HG03196 (cell line): Measurements from ENCODE around the gene KLF17.

Experiments used
- ATAC-seq: cut with Tn5 transposase; IDR thresholded peaks from one replicate; pipeline ENCODE4 v1.9.1; 2021; ENCODE audit not compliant: unreplicated experiment

The KLF17 gene, protein sequence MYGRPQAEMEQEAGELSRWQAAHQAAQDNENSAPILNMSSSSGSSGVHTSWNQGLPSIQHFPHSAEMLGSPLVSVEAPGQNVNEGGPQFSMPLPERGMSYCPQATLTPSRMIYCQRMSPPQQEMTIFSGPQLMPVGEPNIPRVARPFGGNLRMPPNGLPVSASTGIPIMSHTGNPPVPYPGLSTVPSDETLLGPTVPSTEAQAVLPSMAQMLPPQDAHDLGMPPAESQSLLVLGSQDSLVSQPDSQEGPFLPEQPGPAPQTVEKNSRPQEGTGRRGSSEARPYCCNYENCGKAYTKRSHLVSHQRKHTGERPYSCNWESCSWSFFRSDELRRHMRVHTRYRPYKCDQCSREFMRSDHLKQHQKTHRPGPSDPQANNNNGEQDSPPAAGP

DNA sequence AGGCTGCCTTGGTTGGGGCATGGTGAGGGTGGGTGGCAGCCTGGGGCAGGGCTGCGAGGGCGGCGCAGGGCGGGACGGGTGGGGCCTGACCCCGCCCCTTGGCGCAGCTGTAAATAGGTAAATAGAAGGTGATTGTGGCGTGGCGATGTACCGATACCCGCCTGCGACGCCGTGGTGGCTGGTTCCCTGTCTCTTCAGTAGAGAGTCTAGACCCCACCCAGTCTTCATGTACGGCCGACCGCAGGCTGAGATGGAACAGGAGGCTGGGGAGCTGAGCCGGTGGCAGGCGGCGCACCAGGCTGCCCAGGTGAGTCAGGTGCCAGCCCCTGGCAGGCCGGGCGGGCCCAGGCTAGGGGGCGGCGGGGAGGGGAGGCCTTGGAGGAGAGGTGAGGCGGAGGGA is at the start of gene KLF17:
KLF17 (plus strand) TSS at position 140 of the 400 bp plus-strand sequence; CDS start at position 227, 87 bp downstream.
- no peak for ATAC-seq

DNA sequence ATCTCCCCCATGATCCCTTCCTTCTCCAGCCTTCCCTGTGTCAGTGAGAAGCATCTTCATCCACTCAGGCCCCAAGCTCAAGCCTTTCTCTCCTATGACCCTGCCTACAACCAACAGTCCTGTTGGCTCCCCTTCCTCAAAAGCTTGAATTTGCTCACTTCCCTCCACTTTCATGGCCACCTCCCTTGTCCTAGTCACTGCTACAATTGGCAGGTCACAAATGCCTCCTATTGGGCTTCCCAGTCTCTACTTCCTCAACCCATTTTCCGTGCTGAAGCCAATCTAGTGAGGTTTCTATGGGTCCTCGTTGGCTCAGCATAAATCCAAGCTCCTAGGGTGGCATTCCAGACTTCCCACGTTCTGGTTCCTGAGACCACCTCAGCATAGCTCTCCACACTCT is 47.2 kb upstream of the KLF17 start:
- no peak for ATAC-seq

DNA sequence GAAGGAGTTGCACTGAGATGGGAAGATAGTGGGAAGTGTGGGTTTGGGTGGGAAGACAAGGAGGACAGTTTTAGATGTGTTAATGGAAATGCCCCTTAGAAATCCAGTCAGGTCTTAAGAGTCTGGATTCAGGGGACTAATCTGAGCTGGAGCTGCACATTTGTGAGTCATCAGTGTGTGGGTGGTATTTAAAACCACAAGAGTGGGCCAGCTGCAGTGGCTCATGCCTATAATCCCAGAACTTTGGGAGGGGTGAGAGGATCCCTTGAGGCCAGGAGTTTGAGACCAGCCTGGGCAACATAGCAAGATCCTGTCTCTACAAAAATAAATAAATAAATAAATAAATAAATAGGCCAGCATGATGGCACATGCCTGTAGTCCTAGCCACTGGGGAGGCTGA is 46.4 kb upstream of the KLF17 start:
- no peak for ATAC-seq

DNA sequence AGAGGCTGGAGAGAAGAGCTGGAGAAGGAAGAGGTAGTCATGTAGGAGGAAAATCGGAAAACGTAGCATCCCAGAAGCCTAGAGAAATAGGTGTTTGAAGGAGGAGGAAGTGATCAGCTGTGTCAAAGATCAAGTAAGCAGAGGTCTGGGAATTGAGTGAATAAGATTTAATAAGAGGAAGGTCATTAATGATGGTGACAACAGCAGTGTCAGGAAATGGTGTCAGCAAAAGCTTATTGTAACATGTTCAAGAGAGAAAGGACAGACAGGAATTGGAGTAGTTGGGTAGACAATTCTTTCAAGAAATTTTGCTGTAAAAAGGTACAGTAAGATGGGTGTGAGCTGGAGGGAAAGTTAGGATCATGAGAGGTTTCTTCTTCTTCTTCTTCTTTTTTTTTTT is 45.8 kb upstream of the KLF17 start:
- no peak for ATAC-seq

DNA sequence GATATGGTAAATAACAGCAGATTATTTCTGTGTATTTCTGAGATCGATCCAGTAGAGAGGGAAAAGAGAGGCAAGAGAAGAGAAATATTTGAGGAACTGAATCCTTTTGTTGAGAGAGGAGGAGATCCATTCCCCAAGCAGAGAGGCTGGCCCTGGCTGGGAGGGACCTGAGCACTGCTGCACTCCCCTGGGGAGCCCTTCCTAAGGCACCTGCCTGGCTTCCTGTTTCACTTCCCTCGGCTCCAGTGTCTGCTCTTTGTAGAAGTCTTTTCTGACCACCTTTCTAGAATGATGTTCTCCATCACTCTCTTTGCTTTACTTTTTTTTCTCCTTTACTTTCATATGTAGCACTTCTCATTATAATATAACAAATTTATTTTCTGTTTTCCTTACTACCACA is 45.1 kb upstream of the KLF17 start:
- no peak for ATAC-seq

- no peak for ATAC-seq
Observed at GRCh38 chr1:44074415-44074814, 44.2 kb upstream of the KLF17 start.

DNA sequence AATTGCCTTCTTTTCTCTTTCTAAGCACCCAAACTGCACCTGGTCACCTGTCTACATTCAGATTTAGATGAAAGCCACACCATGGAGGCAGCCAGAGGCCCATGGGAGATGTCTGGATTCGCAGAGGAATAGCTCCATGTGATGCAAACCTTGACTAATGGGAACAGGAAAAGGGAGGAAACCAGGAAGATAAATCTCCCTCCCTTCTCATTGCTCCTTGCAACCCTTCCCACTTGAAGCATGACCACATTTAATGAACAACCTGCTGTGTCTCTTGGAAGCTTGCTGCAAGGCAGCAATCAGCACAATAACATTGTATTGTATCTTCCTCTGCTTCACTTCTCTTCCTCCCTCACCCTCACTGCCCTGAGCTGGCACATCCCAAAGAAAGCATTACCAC is 42.6 kb upstream of the KLF17 start:
- ATAC-seq: no peak

DNA sequence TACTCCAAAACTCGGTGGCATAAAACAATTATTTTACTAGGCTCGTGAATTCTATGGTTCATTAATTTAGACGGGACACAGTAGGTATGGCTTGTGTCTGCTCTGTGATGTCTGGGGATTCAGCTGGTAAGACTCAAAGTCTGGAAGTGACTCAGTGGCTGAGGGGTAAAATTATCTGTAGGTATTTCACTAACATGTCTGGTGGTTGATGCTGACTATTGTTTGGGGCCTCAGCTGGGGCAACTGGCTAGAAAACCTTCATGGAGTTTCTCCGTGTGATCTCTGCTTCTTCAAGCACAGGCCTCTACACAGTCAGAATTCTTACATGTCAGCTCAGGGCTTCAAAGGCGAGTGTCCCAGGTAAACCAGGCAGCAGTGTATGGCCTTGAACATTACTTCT is 41.2 kb upstream of the KLF17 start:
- no peak for ATAC-seq

DNA sequence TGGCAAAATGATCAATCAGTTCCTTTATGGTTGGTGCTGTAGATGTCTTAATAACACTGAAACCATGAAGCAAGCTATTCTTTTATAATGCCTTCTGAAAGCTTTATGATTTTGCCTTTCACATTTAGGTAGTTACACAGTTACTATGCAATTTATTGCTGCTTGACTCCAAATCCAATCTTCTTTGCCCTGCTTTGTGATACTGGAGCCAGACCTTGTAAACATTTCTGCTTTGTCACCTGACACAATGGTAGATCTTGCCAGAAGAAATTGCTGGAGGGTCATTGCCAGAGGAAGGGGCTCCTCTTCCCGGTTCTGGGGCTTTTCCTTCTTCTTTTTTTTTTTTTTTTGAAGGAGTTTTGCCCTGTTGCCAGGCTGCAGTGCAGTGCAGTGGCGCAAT is 40.5 kb upstream of the KLF17 start:
- ATAC-seq: no peak

GRCh38 chr1:44079566-44079965 is 39.1 kb upstream of the KLF17 start:
- no peak for ATAC-seq

- ATAC-seq: no peak
Observed at GRCh38 chr1:44084998-44085675, 33.5 kb upstream of the KLF17 start.

- ATAC-seq: no peak
Observed at GRCh38 chr1:44086692-44087474, 31.7 kb upstream of the KLF17 start.

DNA sequence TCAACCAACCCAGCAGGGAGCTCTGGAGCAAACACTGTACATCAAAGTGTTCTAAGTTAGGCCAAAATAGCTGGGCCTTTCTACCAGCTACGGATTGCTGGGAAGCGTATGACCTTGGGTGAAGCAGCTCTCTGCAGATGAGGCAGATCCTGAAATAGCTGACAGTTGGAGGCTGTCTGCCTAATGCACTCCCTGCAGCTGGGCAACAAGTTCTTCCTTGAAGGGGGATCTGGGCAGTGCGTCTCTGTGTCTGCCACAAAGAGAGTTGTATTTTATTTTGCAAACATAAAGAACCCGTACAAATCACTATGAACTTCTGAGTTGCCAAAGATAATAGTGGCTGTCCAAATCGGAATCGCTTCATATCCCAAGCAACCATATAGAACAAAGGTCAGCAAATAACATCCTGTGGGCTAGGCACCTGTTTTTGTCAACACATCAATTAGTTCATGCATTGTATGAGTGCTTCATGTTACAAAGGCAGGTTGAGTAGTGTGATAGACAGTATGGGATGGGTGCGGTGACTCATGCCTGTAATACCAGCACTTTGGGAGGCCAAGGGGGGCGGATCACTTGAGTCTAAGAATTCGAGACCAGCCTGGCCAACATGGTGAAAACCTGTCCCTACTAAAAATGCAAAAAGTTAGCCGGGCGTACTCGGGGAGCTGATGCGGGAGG is 29.1 kb upstream of the KLF17 start:
- ATAC-seq: no peak

DNA sequence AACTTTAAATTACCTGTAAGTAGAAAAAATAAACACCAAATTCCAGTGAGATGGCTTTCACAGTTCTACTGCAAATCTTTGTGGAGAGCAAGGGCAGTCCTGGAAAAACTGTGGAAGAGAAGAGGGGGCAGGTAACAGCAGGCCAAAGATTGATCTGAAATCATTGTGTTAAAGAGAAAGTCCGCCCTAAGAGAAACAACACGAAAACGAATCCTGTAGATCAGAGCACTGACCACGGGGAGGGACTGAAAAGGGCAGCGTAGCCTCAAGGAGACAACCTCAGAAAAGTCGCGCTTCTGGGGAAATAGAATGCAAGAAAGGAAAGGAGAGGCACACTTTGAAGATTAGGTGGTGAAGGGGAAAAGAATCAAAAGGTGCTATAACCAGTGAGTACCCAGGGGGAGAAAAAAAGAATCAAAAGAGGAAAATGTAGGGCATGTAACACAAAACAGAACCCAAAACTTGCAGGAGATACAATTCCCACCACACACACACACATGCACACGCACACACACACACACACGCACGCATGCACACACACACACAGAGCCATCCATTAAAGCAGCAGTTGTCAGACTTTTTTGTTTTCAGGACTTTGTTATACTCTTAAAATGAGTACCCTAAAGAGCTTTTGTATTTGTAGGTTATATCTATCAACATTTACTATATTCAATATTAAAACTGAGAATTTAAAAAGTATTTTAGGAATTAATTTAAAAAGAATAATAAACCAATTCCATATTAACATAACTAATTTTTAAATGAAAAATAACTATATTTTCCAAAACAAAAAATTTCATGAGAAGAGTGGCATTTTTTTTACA is 28.0 kb upstream of the KLF17 start:
- no peak for ATAC-seq

DNA sequence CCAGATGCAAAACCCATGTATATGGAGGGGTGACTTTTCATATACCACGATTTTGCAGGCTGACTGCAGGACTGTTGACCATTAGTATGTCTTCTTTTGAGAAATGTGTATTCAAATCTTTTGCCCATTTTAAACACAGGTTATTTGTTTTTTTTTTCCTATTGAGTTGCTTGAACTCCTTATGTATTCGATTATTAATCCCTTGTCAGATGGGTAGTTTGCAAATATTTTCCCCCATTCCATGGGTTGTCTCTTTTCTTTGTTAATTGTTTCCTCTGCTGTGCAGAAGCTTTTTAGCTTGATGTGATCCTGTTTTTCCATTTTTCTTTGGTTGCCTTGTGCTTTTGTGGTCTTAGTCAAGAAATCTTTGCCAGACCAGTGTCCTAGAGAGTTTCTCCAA is 24.6 kb upstream of the KLF17 start:
- no peak for ATAC-seq

GRCh38 chr1:44100183-44100868 is 18.3 kb upstream of the KLF17 start:
- ATAC-seq: no peak

GRCh38 chr1:44101328-44101727 is 17.3 kb upstream of the KLF17 start:
- ATAC-seq: no peak

DNA sequence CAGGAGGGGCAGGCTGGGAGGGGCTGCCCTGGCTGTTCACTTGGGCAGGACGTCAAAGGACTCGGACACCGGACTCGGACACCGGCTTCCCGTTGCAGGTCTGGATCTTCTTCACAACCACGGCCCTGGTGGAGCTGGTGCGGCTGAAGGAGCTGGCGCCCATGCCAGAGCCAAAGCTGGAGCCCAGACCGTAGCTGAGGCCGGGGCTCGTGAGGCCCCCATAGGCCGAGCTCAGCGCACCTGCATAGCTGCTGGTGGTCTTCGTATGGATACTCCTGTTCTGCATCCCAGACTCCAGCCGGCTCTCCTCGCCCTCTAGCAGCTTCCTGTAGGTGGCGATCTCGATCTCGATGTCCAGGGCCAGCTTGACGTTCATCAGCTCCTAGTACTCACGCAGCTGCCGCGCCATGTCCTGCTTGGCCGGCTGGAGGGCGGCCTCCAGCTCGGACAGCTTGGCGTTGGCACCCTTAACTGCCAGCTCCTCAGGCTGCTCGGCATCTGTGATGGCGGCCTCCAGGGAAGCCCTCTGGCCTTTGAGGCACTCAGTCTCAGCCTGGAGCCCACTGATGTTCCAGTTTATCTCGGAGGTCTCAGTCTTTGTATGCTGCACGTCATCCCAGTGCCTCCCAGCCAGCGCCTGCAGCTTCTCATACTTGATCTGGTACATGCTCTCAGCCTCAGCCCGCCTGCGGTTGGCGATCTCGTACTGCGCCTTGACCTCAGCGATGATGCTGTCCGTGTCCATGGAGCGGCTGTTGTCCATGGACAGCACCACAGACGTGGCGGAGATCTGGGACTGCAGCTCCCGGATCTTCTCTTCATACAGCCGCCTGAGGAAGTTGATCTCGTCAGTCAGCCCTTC is 15.1 kb upstream of the KLF17 start:
- ATAC-seq: no peak

DNA sequence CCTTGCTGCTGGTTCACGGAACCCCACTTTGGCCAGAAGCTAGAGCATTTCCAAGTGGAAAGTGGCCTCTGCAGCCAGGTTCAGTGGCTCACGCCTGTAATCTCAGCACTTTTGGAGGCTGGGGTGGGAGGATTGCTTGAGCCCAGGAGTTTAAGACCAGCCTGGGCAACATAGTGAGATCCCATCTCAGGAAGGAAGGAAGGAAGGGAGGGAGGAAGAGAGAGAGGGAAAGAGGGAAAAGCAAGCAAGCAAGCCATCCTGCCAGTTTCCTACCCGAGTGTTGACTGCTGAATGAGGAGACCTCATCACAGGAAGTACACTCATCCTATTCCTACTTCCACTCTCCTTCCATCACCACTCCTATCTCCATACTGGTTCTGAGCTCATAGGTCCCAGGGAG is 12.8 kb upstream of the KLF17 start:
- no peak for ATAC-seq
